GM19397 (cell line): ENCODE data around the gene SHPK.

ENCODE experiments used
- ATAC-seq: cut with Tn5 transposase; IDR thresholded peaks from one replicate; pipeline ENCODE4 v1.9.1; 2021; ENCODE audit warnings: mild to moderate bottlenecking, moderate library complexity; ENCODE audit not compliant: unreplicated experiment

Gene SHPK

GRCh38 chr17:3635474-3636153 lies 436 bp downstream of the SHPK start:
- ATAC-seq, result peak; percentile 34

- no peak for ATAC-seq
These were observed 3.8 kb downstream of the SHPK start for GRCh38 chr17:3632287-3632686.

DNA sequence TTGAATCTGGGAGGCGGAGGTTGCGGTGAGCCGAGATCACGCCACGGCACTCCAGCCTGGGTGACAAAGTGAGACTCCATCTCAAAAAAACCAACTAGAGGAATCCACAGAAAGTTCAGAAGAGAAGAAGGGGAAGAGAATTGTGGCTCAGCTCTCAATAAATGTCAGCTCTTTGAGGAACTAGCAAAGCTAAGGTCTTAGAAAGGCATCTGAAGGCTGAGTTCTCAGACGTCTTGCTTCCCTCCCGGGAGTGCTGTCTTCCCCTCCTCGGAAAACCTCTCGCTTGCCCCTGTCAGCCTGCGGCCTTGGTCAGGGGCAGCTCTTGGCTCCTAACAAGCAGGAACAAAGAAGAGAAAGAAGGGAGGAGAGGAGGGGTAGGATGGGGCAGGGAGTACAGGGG lies 5.3 kb downstream of the SHPK start:
- no peak for ATAC-seq

GRCh38 chr17:3627769-3628167 lies 8.3 kb downstream of the SHPK start:
- ATAC-seq, result no peak

DNA sequence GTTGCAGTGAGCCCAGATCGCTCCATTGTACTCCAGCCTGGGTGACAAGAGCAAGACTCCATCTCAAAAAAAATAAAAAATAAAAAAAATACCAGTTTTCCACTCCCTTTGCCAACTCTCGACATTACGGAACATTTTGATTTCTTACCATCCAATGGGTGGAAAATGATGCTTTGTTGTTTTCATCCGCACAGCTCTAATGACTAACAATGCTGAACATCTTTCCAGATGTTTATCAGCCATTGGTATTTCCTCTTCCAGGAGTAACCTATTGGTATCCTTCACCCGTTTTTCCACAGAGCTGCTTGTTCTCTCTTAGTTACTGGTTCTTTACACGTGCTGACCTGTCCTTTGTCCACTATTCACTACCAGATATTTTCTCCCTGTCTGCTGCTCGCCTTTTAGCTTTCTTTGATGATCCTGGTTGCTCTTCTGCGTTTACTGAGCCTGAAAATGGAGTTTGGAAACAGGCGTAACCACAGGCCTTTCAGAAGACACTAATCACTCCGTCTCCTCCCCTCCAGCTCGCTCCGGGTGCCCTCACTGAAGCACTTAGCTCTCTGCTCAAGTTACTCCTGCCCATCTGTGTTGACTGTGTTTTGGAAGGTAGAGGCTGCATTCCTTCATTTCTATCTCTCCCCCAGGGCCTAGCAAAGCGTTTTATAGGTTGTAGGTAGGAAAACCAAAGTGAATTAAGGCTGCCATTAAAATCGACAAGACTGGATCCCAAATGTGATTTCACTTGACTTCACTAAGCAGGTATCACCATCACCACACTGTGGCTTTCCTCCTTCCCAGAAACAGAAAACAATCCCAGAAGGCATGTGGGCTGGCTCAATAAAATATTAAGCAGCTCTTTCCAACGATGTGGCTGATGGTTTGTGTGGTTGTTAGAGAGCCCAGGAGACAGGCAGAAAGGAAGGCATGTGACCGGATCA lies 8.9 kb downstream of the SHPK start:
- ATAC-seq, result no peak

- no peak for ATAC-seq
These were observed 13.0 kb downstream of the SHPK start for GRCh38 chr17:3622977-3623594.

GRCh38 chr17:3621146-3621720 lies 14.8 kb downstream of the SHPK start:
- no peak for ATAC-seq

DNA sequence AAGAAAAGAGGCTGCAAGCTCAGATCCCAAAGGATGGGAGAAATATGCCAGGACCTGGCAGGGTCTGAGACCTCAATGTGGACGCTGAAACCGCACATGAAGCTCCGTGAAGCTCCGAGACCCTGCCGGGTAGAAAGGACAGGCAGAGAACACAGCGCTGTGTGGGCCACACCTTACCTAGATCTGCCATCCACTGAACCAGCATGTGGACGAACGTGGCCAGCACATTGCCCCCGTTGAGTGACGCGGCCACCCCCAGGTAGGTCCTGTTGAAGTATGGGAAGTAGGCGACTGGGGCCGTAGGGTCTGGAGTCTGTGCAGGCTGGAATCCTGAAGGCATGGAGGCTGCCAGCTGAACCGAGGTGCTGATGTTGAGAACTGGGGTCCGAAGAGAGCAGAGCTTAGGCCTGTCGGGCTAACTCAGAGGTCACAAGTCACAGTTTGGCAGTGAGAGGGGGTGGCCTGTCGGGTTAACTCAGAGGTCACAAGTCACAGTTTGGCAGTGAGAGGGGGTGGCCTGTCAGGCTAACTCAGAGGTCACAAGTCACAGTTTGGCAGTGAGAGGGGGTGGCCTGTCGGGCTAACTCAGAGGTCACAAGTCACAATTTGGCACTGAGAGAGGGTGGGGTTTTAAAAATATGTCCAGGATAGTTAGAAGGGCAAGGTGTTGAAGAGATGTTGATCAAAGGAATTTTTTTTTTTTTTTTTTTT lies 20.7 kb downstream of the SHPK start:
- ATAC-seq, result no peak

DNA sequence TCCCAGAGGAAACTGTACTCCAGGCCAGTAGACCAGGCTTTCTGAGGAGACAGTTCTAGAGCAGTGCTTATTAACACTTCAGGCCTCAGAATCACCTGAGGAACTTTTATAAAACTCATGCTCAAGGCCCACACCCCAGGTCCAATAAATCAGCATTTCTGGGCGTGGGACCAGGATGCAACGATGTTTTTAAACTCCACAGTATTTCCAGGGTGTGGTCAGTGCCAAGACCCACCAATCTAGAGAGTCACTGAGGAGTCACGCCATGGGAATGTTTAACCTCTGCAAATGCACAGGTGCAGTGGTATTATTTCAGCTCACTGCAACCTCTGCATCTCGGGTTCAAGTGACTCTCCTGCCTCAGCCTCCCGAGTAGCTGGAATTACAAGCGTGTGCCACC lies 22.9 kb downstream of the SHPK start:
- no peak for ATAC-seq

DNA sequence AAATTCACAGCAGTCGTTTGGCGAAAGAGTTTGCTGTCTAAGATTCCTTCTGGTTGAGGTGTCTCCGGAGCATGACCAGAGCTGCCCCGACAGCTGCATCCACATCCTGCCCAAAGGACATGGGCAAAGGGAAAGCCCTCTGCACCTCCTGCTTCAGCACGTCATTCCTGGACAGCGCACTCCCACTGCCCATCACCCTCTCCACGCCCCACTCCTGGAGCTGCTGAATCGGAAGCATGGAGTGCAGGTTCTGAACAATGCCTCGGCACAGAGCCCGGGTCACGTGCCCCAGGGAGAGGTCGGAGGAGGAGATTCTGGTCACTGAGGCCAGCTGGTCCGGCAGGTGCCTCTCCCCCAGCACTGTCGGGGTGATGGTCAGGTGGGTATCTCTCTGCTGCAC lies 25.5 kb downstream of the SHPK start:
- ATAC-seq, result no peak

DNA sequence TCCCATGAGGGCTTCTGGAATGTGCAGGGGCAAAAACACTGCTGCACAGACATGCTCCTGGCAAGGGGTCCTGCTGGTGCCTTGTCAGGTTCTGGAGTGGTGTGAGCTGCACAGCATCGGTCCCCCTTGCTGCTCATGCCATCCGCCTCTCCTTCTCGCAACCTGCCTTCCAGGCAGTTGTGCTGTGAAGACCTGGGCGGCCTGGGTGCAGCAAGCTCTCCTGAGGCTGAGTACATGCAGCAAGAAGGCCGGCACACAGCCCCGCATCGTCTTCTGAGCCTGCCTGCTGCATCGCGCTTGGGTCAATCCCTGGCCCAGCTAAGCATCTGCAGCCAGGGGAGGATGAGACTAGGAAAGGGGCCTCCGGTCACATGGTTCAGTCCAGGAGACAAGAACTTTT lies 26.4 kb downstream of the SHPK start:
- no peak for ATAC-seq

GRCh38 chr17:3603870-3604259 lies 32.2 kb downstream of the SHPK start:
- ATAC-seq, result no peak

DNA sequence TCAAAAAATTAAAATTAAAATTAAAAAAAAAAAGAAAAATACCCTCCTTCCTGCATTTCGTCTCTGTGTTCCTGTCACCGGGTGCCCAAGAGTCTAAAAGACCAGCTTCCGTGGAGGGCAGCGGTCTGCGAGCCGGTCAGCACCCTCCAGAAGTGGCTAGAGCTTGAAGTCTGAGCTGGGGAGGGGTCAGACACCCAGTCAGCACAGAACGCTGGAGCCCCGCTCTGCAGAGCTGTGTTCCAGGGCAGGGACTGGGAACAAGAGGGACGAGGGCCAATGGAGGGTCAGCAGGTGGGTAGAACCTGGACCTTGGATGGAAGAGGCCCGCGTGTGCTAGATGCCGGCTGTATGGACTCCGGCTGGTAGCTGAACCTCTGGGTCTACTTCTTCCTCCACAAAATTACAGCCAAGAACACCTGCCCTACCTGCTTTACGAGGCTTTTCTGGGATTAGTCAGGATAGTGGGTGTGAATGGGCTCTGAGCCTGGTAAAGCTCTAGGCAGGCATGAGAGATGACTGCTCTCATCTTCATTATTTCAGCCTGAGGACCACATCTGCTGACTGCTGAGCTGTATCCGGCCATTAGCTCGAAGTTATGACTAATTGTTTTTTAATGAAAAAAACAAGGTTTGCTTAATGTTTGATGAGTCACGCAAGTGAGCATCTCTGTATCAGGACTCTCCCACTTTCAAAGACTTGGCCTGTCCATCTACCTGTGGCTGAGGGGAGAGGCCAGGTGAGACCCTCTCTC lies 32.8 kb downstream of the SHPK start:
- no peak for ATAC-seq

DNA sequence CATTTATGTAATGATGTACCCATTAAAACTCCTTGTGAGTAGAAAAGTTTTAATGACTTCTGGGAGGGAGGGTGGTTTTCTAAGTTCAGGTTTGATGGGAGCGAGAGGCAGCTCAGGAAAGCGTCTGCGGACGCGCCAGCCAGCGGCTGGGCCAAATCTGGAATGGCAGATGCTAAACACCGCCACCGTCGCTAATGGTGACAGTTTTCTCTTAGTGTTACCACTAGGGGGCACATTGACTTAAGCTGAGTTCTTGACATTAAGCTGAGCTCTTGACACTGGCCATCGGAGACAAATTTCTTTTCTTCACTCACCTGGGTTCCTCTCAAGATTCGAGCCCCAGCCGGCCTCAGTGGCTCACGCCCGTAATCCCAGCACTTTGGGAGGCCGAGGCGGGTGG lies 33.6 kb downstream of the SHPK start:
- ATAC-seq, result no peak

DNA sequence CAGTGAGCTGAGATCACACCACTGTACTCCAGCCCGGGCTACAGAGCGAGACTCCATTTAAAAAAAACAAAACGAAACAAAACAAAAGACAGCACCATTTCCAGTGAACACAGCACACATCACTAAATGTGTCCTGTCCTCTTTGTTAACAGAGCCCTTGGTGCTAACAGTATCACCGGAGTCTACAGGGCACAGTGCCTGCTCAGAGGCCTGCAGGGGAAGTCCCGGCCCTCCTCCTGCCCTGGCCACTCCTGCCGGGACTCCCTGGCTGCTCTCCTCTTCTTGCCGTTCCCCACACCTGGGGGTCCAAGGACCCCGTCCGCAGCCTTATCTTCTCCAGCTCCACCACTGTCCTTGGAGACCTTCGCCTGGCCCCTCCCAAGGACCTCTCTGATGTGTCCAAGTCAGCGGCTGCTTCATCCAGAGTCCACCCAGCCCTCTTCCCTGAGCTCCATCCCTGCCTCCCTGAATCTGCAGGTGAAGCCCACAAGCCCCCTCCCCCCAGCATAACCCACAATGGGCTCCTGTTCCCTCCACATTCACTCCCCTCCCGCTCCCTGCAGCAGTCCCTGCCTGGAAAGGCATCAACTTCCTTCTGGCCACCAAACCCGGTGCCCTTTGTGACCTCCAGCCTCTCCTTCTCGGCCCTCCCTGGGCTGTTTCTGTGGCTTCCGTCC lies 35.4 kb downstream of the SHPK start:
- no peak for ATAC-seq

- no peak for ATAC-seq
These were observed 38.0 kb downstream of the SHPK start for GRCh38 chr17:3598078-3598477.

DNA sequence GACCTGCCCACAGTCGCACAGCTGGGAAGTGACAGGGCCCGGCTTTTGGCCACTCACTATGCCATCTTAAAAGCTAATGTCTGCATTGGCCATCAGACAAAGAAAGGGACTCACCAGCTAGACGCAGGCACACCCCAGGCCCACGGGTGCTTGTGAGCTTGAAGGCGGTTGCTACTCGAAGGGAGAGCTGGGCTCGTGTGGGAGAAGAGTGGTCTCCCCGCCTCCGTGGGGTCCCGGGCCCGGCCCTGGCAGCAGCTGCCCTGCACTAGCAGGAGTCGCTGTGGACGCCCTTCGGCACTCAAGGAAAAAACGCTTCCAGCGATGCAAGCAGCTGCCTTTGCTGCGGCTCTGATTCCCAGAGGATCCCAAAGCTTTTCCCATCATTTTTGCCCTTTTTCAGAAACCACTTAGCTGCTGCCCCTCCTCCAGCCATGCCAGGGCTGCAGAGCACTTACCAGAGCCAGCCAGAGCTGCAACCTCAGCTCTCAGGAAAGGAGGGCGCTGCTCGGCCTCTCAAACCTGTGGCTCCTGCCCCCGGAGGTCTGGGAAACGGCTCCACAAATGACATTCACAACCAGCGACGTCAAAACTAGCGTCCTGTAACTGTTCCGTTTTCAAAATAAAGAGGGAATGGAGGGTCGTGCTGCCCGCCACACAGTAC lies 39.1 kb downstream of the SHPK start:
- no peak for ATAC-seq

GRCh38 chr17:3594976-3595375 lies 41.1 kb downstream of the SHPK start:
- ATAC-seq, result no peak
